K562 (cell line): ENCODE data around the gene AGAP3. TPM values are rescaled to one million over a fixed set of nuclear protein-coding genes. Genes with fewer than 3 reads are reported as not detected.
A peak's percentile ranks its signal among the peaks of the same experiment; 100 is the strongest.

ENCODE experiments used
- CBX2 ChIP-seq: fragments of 200-600 bp; sonication (generic); IDR thresholded peaks from one replicate; pipeline ENCODE4 v1.6.1; 2012; ENCODE audit warnings: mild to moderate bottlenecking, low read length, inconsistent platforms; ENCODE audit not compliant: insufficient read depth, poor library complexity, severe bottlenecking
- FIP1L1 ChIP-seq: fragments of 200-400 bp; formaldehyde crosslinking; IDR thresholded peaks from 2 replicates; pipeline ENCODE4 v1.6.1; 2018; ENCODE audit warnings: mild to moderate bottlenecking, low read depth, low read length; ENCODE audit not compliant: poor library complexity, severe bottlenecking
- L3MBTL2 ChIP-seq: fragments of 450-650 bp; IDR thresholded peaks from 2 replicates; pipeline ENCODE4 v1.6.1; 2016; ENCODE audit warnings: mild to moderate bottlenecking, moderate library complexity
- STAG1 ChIP-seq: sonication (generic); formaldehyde crosslinking; IDR thresholded peaks from 2 replicates; pipeline ENCODE4 v1.5.0; 2020; ENCODE audit warnings: missing genetic modification reagents, borderline replicate concordance
- ZC3H8 ChIP-seq: fragments of 450-650 bp; IDR thresholded peaks from 2 replicates; pipeline ENCODE4 v1.6.1; 2017
- ZNF764 ChIP-seq: fragments of 250-450 bp; sonication (Bioruptor Pico); IDR thresholded peaks from 2 replicates; pipeline ENCODE4 v1.4.0; 2020; ENCODE audit warnings: low read depth, mild to moderate bottlenecking, moderate library complexity
- polyA plus RNA-seq, 8 experiments: library from polyadenylated mRNA; depleted of rRNA in 4 of 8; stranded (reverse) in 5 of 8; unstranded in 3 of 8; fragments of >200 nt; fragmentation: Nextera tagmentation in 2 of 8; fragmentation: Illumina TruSeq in 1 of 8; extraction: Ambion mirVana in 2 of 8; extraction: Trizol in 1 of 8; gene quantifications; 2 replicates each; pipeline versions ENCODE4 v1.2.1 to v1.2.3, GENCODE V29; 2011 to 2014; ENCODE audit warnings: inconsistent platforms in 1 of 8, missing spikeins in 1 of 8
- total RNA-seq, 7 experiments: library from RNA; depleted of rRNA in 6 of 7; stranded (reverse); fragments of >200 nt in 6 of 7; fragmentation: Illumina TruSeq in 2 of 7; extraction: Trizol in 2 of 7; gene quantifications; 2 replicates each; pipeline versions ENCODE4 v1.2.1 to v1.2.3, GENCODE V29; 2011 to 2021; ENCODE audit warnings: low replicate concordance in 1 of 7
- TF ChIP-seq, protein P1 (sequence below): sonication (generic); formaldehyde crosslinking; IDR thresholded peaks from 2 replicates; pipeline ENCODE4 v1.8.0; 2023; ENCODE audit warnings: missing genetic modification reagents, mild to moderate bottlenecking, borderline replicate concordance
- TF ChIP-seq, protein P2 (sequence below), 2 experiments: fragments of 450-650 bp; IDR thresholded peaks; 2 replicates each; pipeline ENCODE4 v1.6.1; 2016; ENCODE audit warnings: mild to moderate bottlenecking in 2 of 2, borderline replicate concordance in 1 of 2, low read depth in 1 of 2, moderate library complexity in 1 of 2
- TF ChIP-seq, protein P3 (sequence below), 2 experiments: fragments of 450-650 bp; IDR thresholded peaks; 2 replicates each; pipeline ENCODE4 v1.6.1; 2018; ENCODE audit warnings: mild to moderate bottlenecking in 2 of 2, low read depth in 1 of 2; ENCODE audit not compliant: partially characterized antibody in 2 of 2

Gene AGAP3
- total and polyA plus RNA-seq, 9 of the 15 experiments (the other 6 are each of a cell fraction or from before 2014, with no cell fraction given): 3.4 to 208 (median 62.2) TPM

DNA sequence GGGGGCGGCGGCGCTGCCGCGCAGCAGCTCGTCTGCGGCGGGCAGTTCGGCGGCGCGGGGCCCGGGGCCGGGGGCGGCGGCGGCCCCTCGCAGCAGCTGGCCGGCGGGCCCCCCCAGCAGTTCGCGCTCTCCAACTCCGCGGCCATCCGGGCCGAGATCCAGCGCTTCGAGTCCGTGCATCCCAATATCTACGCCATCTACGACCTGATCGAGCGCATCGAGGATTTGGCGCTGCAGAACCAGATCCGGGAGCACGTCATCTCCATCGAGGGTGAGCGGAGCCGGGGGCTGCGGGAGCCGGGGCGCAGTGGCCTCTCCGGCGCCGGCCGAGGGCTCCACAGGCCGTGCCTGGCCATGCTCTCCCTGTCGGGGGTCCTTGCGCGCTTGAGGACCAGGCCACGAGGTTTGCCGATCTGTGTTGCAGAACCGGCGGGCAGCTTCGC, 548 bp downstream of the AGAP3 start (continued):
- TF ChIP-seq, protein P1, sequence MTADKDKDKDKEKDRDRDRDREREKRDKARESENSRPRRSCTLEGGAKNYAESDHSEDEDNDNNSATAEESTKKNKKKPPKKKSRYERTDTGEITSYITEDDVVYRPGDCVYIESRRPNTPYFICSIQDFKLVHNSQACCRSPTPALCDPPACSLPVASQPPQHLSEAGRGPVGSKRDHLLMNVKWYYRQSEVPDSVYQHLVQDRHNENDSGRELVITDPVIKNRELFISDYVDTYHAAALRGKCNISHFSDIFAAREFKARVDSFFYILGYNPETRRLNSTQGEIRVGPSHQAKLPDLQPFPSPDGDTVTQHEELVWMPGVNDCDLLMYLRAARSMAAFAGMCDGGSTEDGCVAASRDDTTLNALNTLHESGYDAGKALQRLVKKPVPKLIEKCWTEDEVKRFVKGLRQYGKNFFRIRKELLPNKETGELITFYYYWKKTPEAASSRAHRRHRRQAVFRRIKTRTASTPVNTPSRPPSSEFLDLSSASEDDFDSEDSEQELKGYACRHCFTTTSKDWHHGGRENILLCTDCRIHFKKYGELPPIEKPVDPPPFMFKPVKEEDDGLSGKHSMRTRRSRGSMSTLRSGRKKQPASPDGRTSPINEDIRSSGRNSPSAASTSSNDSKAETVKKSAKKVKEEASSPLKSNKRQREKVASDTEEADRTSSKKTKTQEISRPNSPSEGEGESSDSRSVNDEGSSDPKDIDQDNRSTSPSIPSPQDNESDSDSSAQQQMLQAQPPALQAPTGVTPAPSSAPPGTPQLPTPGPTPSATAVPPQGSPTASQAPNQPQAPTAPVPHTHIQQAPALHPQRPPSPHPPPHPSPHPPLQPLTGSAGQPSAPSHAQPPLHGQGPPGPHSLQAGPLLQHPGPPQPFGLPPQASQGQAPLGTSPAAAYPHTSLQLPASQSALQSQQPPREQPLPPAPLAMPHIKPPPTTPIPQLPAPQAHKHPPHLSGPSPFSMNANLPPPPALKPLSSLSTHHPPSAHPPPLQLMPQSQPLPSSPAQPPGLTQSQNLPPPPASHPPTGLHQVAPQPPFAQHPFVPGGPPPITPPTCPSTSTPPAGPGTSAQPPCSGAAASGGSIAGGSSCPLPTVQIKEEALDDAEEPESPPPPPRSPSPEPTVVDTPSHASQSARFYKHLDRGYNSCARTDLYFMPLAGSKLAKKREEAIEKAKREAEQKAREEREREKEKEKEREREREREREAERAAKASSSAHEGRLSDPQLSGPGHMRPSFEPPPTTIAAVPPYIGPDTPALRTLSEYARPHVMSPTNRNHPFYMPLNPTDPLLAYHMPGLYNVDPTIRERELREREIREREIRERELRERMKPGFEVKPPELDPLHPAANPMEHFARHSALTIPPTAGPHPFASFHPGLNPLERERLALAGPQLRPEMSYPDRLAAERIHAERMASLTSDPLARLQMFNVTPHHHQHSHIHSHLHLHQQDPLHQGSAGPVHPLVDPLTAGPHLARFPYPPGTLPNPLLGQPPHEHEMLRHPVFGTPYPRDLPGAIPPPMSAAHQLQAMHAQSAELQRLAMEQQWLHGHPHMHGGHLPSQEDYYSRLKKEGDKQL (CRISPR knock-in tag): 0 out of 2 replicates have a peak, but pooled peaks have one; percentile 20
- TF ChIP-seq, protein P2, sequence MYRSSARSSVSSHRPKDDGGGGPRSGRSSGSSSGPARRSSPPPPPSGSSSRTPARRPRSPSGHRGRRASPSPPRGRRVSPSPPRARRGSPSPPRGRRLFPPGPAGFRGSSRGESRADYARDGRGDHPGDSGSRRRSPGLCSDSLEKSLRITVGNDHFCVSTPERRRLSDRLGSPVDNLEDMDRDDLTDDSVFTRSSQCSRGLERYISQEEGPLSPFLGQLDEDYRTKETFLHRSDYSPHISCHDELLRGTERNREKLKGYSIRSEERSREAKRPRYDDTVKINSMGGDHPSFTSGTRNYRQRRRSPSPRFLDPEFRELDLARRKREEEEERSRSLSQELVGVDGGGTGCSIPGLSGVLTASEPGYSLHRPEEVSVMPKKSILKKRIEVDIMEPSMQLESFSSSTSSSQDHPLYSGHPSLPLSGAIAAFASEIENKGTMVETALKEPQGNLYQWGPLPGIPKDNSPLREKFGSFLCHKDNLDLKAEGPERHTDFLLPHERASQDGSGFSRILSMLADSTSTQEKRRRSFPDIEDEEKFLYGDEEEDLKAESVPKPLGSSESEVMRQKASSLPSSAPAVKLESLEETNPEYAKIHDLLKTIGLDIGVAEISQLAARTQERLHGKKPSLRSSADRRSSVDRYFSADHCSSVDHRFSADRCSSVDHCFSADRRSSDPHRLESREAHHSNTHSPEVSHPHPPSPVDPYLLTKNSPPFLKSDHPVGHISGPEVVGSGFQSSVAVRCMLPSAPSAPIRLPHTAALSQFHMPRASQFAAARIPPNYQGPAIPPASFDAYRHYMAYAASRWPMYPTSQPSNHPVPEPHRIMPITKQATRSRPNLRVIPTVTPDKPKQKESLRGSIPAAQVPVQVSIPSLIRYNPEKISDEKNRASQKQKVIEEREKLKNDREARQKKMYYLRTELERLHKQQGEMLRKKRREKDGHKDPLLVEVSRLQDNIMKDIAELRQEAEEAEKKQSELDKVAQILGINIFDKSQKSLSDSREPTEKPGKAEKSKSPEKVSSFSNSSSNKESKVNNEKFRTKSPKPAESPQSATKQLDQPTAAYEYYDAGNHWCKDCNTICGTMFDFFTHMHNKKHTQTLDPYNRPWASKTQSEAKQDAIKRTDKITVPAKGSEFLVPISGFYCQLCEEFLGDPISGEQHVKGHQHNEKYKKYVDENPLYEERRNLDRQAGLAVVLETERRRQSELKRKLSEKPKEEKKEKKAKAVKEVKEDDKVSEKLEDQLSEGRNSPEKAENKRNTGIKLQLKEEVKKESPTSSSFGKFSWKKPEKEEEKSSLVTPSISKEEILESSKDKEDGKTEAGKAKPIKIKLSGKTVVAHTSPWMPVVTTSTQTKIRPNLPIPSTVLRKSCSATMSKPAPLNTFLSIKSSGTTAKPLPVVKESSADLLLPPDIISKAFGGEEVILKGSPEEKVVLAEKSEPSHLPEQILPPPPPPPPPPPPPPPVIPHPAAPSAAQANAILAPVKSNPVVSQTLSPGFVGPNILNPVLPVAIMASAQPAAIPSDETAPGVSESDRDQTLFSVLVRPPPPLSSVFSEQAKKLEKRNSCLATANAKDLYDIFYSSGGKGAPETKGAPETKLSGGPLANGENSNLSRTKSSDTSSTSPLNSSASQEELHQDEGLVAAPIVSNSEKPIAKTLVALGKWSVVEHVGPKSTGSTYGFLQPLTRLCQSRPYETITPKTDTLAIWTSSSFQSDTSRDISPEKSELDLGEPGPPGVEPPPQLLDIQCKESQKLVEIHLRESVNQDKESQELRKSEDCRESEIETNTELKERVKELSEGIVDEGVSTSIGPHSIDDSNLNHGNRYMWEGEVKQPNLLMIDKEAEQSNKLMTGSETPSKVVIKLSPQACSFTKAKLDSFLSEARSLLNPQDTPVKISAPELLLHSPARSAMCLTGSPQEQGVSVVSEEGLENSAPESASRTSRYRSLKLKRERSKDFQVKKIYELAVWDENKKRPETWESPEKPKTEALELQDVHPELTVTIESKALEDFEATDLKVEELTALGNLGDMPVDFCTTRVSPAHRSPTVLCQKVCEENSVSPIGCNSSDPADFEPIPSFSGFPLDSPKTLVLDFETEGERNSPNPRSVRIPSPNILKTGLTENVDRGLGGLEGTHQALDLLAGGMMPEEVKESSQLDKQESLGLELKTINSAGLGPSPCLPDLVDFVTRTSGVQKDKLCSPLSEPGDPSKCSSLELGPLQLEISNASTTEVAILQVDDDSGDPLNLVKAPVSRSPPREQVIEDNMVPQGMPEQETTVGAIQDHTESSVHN (IDR thresholded peaks at IDR 0.05; ENCODE audit: borderline replicate concordance in 1 of 2, low read depth in 1 of 2): no peak
- no peak for TF ChIP-seq L3MBTL2
- TF ChIP-seq STAG1 (CRISPR knock-in tag): no peak; the same call in 1 of the 2 replicates
- TF ChIP-seq, protein P3, sequence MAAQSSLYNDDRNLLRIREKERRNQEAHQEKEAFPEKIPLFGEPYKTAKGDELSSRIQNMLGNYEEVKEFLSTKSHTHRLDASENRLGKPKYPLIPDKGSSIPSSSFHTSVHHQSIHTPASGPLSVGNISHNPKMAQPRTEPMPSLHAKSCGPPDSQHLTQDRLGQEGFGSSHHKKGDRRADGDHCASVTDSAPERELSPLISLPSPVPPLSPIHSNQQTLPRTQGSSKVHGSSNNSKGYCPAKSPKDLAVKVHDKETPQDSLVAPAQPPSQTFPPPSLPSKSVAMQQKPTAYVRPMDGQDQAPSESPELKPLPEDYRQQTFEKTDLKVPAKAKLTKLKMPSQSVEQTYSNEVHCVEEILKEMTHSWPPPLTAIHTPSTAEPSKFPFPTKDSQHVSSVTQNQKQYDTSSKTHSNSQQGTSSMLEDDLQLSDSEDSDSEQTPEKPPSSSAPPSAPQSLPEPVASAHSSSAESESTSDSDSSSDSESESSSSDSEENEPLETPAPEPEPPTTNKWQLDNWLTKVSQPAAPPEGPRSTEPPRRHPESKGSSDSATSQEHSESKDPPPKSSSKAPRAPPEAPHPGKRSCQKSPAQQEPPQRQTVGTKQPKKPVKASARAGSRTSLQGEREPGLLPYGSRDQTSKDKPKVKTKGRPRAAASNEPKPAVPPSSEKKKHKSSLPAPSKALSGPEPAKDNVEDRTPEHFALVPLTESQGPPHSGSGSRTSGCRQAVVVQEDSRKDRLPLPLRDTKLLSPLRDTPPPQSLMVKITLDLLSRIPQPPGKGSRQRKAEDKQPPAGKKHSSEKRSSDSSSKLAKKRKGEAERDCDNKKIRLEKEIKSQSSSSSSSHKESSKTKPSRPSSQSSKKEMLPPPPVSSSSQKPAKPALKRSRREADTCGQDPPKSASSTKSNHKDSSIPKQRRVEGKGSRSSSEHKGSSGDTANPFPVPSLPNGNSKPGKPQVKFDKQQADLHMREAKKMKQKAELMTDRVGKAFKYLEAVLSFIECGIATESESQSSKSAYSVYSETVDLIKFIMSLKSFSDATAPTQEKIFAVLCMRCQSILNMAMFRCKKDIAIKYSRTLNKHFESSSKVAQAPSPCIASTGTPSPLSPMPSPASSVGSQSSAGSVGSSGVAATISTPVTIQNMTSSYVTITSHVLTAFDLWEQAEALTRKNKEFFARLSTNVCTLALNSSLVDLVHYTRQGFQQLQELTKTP (IDR thresholded peaks at IDR 0.05; ENCODE audit: low read depth in 1 of 2, partially characterized antibody in 2 of 2): no peak
- no peak for TF ChIP-seq ZC3H8
- TF ChIP-seq ZNF764 (CRISPR knock-in tag): no peak
- peak; percentile 72 for TF ChIP-seq FIP1L1
- TF ChIP-seq CBX2: no peak
